ENCODE results near the gene PTPRT. TPM values are rescaled to one million over a fixed set of nuclear protein-coding genes. Genes with fewer than 3 reads are reported as not detected.

Gene PTPRT
- total RNA-seq, 3 donors from 2014 or later, result 0.32 to 6.3 (median 4.9) TPM

DNA sequence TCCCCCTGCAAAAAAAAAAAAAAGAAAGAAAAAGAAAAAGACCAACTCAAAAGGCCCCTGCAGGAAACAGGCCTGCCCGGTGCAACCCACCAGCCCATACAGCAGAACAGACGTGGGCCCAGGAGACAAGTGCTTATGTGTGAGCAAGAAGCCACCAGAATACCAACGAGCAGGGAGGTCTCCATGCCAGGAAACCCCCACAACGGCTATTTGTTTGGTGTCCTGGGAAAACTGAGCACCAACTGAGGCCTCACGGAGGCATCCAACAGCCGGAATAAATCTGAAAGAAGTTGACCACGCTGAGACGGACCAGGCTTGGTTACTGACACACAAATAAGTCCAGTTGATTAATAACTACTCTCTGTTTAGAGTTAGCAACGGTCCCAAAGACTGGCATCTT lies 29.7 kb downstream of the PTPRT start:
- Histone ChIP-seq H3K4me3 (no peak overlapping the region), H3K27me3 (no peaks in the 10 kb centered on the region), H3K27ac (no peak overlapping the region), H3K4me1 (no peaks in the 10 kb centered on the region), H3K36me3 (no peaks in the 10 kb centered on the region), H3K9me3 (peaks cover 0 to 5% of the 10 kb centered on the region in 2 donors)
- DNase-seq (ENCODE audit: low spot score in 2 of 2), result no peak
- intact Hi-C loops (cut with DNase I; ENCODE audit: low total_unique reads), result no loop called here
- no peak for TF ChIP-seq CTCF (IDR thresholded peaks at IDR 0.05)
- no peak for TF ChIP-seq POLR2A (IDR thresholded peaks at IDR 0.05)
- no peak for TF ChIP-seq POLR2AphosphoS5 (IDR thresholded peaks at IDR 0.05)

GRCh38 chr20:43155366-43156100 lies 34.2 kb downstream of the PTPRT start:
- TF ChIP-seq POLR2AphosphoS5 (IDR thresholded peaks at IDR 0.05), result no peak
- TF ChIP-seq CTCF (IDR thresholded peaks at IDR 0.05), result no peak
- no peak for TF ChIP-seq POLR2A (IDR thresholded peaks at IDR 0.05)
- intact Hi-C loops (cut with DNase I; ENCODE audit: low total_unique reads), result no loop called here
- Histone ChIP-seq H3K27me3 (no peaks in the 10 kb centered on the region), H3K4me1 (no peaks in the 10 kb centered on the region), H3K9me3 (peaks cover 0 to 5% of the 10 kb centered on the region in 2 donors), H3K36me3 (no peaks in the 10 kb centered on the region), H3K27ac (no peak overlapping the region), H3K4me3 (no peak overlapping the region)
- no peak for DNase-seq (ENCODE audit: low spot score in 2 of 2)

GRCh38 chr20:43151901-43152300 lies 37.8 kb downstream of the PTPRT start:
- H3K27me3 ChIP-seq, result no peaks in the 10 kb centered on the region
- H3K27ac ChIP-seq, result no peak overlapping the region
- no peaks in the 10 kb centered on the region for H3K36me3 ChIP-seq
- no peaks in the 10 kb centered on the region for H3K4me1 ChIP-seq
- no peak overlapping the region for H3K4me3 ChIP-seq
- TF ChIP-seq POLR2A (IDR thresholded peaks at IDR 0.05) (no peak), CTCF (IDR thresholded peaks at IDR 0.05) (no peak), POLR2AphosphoS5 (IDR thresholded peaks at IDR 0.05) (no peak)
- H3K9me3 ChIP-seq, result no peaks in the 10 kb centered on the region
- no peak for DNase-seq (ENCODE audit: low spot score in 2 of 2)
- intact Hi-C loops (cut with DNase I; ENCODE audit: low total_unique reads), result no loop called here

GRCh38 chr20:43151256-43151655 lies 38.5 kb downstream of the PTPRT start:
- no peaks in the 10 kb centered on the region for H3K36me3 ChIP-seq
- no peaks in the 10 kb centered on the region for H3K27me3 ChIP-seq
- no peak for DNase-seq (ENCODE audit: low spot score in 2 of 2)
- no peaks in the 10 kb centered on the region for H3K4me1 ChIP-seq
- intact Hi-C loops (cut with DNase I; ENCODE audit: low total_unique reads), result no loop called here
- no peaks in the 10 kb centered on the region for H3K9me3 ChIP-seq
- no peak overlapping the region for H3K27ac ChIP-seq
- TF ChIP-seq CTCF (IDR thresholded peaks at IDR 0.05) (no peak), POLR2AphosphoS5 (IDR thresholded peaks at IDR 0.05) (no peak), POLR2A (IDR thresholded peaks at IDR 0.05) (no peak)
- H3K4me3 ChIP-seq, result no peak overlapping the region

- Histone ChIP-seq H3K27me3 (no peaks in the 10 kb centered on the region), H3K9me3 (no peaks in the 10 kb centered on the region), H3K27ac (no peak overlapping the region), H3K4me1 (no peaks in the 10 kb centered on the region), H3K36me3 (no peaks in the 10 kb centered on the region), H3K4me3 (no peak overlapping the region)
- DNase-seq (ENCODE audit: low spot score in 2 of 2), result no peak
- intact Hi-C loops (cut with DNase I; ENCODE audit: low total_unique reads), result no loop called here
- TF ChIP-seq CTCF (IDR thresholded peaks at IDR 0.05), result no peak
- TF ChIP-seq POLR2AphosphoS5 (IDR thresholded peaks at IDR 0.05), result no peak
- TF ChIP-seq POLR2A (IDR thresholded peaks at IDR 0.05), result no peak
Observed at GRCh38 chr20:43140726-43141125, 49.0 kb downstream of the PTPRT start.

Measured in breast epithelium (tissue), 4 donors.